Activated CD4-positive, CD25-positive, alpha-beta regulatory T cell (primary cell): ENCODE data around the gene CEP44.
"Not testable (repeated sequence)": the region's sequence is repeated elsewhere in the genome, so short reads cannot be mapped to it uniquely, and the experiment has no call there.

Source experiments
- DNase-seq, 4 experiments: peaks; one replicate each; lab custom pipeline; 2025; lab: John Stamatoyannopoulos, UW

The CEP44 gene

GRCh38 chr4:174324236-174324635 is 40.5 kb downstream of the CEP44 start:
- DNase-seq, result no peak

GRCh38 chr4:174324725-174325124 is 41.0 kb downstream of the CEP44 start:
- no peak for DNase-seq

DNA sequence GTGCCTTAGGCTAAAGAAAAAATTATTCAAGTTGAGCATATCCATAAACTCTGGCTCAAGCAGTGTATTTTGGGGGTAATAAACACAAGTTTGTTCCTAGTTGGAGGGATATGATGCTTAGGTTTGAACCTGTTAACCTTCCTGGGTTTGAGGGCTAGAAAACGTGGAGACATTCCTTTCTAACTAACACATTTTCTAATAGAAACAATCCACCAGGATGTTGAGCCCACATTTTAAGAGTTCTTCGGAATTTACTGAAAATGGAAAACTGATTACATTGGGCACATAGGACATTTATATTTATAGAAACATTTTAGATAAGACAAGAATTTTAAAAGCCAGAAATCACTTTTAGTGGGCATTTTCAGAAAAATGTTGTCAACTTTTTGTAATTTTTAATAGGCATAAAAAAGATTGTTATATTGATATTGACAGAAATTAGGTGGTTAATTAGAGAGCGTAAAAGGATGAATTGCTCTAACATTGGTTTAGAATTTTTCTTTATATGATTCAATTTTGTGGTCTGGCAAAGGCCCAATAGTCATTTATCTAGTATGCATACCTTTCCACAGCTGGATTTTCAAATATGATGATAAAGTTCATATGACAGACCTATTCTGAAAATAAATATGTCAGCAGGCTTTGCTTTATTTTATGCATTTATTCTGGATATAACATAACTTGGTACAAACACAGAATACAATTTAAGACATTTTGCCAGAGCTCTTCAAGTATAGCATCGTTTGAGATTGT is 49.2 kb downstream of the CEP44 start:
- DNase-seq, result no peak

DNA sequence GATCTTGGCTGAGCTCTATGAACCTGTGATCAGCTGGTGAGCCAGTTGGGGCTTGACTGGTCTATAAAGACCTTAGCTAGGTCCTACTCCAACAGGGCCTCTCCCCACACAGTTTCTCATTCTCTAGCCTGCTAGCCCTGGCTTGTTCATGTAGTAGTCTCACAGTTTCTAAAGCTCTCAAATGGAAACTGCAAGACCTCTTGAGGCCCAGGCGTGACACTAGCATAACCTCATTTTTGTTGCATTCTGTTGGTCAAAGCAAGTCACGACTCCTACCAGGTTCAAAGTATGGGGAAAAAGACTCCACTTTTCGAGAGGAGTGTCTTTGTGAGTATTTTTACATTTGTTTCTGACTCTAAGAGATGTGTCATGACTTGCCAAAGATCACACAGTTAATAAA is 50.9 kb downstream of the CEP44 start:
- no peak for DNase-seq

DNA sequence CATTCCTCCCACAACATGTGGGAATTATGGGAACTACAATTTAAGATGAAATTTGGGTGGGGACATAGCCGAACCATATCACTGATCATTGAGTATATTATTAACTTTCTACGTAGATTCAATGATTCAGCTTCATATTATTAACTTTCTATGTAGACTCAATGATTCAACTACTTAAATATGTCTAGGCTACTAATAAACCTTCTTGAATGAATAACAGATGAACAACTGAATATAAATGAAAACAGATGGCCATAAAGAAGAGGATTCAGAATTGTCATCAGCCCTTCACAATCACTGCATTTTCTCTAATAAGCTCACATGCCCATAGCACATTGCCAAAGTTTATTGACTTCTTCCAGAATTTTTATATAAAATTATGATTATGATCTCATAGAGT is 57.0 kb downstream of the CEP44 start:
- DNase-seq, result no peak

GRCh38 chr4:174349156-174349555 is 65.4 kb downstream of the CEP44 start:
- no peak for DNase-seq

DNA sequence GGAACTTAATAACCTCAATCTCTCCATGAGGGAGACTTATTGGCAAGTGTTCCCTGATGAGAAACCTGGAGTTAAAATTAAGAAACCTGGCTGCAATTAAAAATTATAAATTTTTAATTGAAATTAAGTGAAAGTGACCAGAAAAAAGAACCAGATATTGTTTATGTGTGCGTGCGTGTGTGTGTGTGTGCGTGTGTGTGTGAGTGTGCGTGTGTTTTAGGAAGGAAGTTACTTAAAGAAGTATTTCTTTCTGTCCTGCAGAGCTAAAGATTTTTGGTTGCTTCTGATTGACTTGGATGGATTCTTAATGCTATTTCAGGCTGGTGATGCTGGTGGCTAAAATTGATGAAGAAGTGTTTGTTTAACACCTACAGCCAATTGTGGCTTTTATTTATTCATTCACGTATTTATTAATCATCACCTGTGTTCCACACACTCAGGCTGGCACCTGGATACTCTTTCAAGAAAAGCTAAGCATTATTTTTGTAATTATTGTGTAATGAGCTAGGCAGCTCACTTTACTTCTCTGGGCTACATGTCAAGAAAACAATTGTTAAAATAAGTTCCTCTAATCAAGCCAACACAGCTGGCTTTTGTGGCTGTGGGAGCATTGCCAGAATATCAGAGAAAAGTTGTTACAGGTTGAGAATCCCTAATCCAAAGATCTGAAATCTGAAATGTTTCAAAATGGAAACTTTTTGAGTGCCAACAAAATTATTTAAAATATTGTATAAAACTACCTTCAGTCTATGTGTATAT is 68.5 kb downstream of the CEP44 start:
- DNase-seq, result no peak

- DNase-seq, result no peak
These were observed 73.6 kb downstream of the CEP44 start for GRCh38 chr4:174357321-174357720.

DNA sequence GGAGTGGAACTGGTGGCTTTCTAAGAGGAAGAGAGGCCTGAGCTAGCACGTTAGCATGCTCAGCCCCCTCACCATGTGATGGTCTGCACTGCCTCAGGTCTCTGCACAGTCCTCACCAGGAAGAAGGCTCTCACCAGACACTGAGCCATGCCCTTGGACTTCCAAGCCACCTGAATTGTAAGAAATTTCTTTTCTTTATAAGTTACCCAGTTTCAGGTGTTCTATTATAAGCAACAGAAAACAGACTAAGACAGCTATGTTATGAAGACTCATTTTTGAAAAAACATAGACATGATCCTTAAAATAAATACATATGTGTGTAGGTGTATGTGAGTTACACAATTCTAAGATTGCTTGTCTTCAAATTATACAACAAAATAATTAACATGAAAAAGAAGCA is 74.7 kb downstream of the CEP44 start:
- DNase-seq, result no peak

DNA sequence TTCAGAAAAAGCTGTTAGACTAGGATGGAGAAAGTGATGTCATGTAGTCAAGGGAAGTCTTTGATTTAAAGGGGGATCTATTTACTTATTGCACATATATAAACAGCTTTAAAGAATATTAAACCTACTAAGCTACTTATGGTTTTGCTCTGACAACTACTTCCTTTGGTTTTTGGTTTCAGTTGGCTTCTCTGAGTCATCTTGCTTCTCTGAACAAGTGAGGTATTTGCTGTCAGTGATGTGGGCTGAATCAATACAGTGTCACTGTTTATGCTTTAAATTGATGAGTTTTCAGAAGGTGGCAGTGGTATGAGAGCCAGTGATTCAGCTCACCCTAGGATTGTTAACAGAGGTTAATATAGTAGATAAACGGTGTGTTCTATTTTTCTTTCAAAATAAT is 75.1 kb downstream of the CEP44 start:
- DNase-seq, result no peak

GRCh38 chr4:174362340-174362739 is 78.6 kb downstream of the CEP44 start:
- DNase-seq, result no peak

DNA sequence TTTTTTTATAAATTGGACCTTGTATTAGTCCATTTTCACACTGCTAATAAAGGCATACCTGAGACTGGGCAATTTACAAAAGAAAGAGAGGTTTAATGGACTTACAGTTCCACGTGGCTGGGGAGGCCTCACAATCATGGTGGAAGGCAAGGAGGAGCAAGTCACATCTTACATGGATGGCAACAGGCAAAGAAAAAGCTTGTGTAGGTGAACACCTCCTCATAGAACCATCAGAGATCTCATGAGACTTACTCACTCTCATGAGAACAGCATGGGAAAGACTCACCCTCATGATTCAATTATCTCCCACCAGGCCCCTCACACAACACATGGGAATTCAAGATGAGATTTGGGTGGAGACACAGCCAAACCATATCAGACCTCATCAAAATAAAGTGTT is 80.1 kb downstream of the CEP44 start:
- DNase-seq, result not testable (repeated sequence)

DNA sequence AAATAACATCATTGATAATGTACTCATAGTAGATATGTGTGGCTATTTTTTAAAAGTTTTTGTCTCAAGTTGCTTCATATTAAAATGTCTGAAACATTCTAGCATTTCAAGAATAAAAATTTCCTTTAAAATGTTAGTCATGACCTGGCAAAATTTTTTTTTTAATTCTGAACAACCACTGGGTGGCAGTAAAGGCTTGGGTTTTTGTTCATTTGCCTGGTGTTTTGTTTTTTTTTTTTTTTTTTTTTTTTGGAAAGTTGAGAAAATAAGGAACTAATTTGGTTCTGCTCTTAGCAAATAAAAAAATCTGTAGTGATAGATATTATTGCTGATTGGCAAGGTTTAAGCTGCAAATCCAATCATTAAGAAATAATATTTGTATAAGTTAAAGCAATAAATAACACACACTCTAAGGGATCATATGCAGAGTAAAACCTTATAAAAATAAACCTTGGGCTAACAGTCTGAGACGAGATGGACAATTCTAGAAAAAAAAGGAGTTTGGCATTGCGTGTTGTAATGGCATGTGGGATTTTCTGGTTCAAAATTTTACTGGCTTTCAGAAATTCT is 81.4 kb downstream of the CEP44 start:
- no peak for DNase-seq

- no peak for DNase-seq
These were observed 86.3 kb downstream of the CEP44 start for GRCh38 chr4:174369985-174370384.

DNA sequence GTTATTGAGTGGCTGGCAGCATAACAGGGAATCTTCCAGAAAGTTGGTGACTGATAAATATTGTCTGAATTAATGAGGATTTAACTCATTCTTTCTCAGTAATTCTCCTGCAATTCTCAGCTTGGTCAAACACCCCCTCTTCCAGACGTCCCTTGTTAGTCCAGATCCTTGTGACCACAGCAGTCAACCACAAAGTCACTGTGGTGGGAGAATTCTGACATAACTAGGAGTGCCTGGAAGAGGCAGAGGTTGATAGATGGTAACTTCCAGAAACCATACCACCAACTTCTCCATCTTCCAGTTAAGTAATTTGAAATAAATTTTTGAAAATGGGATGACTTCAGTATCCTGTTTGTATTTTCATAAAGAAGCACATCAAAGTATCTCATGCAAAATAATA is 90.1 kb downstream of the CEP44 start:
- DNase-seq, result no peak

GRCh38 chr4:174375422-174375821 is 91.7 kb downstream of the CEP44 start:
- no peak for DNase-seq

- DNase-seq, result no peak
These were observed 93.9 kb downstream of the CEP44 start for GRCh38 chr4:174377613-174378012.

DNA sequence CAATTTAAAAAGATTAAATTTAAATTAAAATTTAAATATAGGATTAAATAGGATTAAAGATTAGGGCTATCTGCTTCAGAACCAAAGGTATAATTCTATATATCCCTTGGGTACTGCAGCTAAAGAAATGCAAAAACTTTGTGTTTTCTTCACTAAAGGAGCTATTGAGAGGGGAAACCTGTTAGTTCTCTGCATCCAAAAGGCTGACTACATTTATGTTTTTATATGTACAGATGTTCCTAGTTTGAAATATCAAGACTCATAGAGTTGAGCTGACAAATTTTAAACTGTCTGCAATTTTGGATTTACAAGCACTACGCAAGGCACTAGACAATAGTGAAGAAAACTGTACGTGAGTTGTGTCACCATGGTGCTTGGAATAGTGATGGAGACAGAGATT is 95.2 kb downstream of the CEP44 start:
- no peak for DNase-seq

DNA sequence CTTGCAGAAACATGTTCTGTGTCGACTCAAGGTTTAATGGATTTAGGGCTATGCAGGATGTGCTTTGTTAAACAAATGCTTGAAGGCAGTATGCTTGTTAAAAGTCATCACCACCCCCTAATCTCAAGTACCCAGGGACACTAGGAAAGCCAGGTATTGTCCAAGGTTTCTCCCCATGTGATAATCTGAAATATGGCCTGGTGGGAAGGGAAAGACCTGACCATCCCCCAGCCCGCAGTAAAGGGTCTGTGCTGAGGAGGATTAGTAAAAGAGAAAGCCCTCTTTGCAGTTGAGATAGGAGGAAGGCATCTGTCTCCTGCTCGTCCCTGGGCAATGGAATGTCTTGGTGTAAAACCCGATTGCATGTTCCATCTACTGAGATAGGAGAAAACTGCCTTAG is 96.5 kb downstream of the CEP44 start:
- DNase-seq, result not testable (repeated sequence)

DNA sequence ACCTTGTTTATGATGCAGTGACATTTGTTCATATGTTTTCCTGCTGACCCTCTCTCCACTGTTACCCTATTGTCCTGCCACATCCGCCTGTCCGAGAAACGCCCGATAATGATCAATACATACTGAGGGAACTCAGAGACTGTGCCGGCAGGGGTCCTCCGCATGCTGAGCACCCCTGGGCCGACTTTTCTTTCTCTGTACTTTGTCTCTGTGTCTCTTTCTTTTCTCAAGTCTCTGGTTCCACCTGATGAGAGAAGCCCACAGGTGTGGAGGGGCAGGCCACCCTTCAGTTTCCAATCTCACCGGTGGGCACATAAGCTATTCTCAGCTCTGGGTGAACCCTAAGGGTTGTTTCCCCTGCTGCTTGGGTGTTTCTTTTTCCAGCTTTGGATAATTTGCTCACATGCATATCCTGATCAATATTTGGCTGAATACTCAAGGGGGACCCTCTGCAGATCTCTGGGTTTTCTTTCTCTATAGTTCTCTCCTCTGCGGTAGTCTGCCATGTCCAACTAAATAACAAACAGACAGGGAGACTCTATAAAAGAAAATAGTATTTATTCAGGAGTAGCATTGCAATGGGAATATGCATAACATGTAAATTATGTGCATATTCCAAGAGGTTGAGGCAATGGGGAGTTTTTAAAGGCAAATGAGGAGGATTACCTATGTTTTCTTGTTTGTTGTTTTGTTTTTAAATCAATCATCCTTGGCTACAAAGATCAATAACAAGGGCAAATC is 97.2 kb downstream of the CEP44 start:
- DNase-seq, result no peak

DNA sequence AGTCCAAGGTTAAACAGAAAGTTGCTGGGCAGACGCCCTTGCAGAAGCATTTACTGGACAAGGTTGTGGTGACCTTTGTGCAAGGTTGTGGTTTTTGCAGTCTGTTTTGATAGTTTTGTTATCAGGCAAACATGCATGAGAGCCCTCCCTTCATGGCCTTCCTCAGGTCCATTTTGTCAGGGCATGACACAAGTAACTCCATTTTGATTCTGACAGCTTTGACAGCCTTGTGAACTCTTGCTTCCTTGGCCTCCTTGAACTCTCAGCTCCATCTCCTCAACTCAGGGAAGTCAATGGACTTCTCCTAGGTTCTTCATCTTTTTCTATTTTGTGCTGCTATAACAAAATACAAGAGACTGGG is 97.7 kb downstream of the CEP44 start:
- DNase-seq, result no peak
